Body of pancreas (tissue), 4 donors: ENCODE data around the gene COPB2.

Source experiments
- POLR2A ChIP-seq, 3 donors: fragments of 450-650 bp; IDR thresholded peaks; one replicate each; pipeline ENCODE4 v1.6.1; 2016; ENCODE audit warnings: antibody characterized with exemption in 3 of 3, mild to moderate bottlenecking in 2 of 3
- TF ChIP-seq, protein P1 (sequence below), 7 experiments: fragments of 450-650 bp in 4 of 7; fragments of 200-600 bp in 3 of 7; sonication (generic) in 3 of 7; IDR thresholded peaks; one replicate each; pipeline ENCODE4 v1.5.1; 2016 to 2019; ENCODE audit warnings: antibody characterized with exemption in 7 of 7

DNA sequence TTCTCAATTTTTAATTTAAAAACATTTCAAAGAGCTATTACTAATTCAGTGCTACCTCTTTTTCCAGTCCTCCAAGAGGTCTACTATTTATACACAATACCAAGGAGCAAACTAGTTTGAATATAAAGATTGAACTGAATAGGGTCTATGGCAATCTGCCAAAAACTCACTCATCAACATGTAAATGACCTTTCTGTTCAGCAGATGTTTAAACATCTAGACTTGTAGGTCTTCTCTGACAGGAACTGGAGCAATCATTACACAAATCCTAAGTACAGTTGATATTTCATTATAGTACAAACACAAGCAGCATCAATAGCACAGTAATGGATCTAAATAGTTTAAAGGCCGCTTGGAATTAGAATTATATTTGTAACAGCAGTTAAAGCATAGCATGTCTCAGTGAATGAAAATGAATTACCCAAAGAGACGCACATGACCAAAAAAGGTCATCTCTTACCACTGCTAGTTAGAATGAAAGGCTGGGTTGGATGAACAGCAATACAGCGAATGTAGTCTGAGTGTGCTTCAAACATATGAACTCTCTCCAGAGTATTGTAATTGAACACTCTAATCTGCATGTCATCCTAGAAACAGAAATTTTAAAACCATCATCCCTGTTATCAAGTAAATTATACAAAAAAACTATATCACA lies 10.7 kb downstream of the COPB2 start:
- TF ChIP-seq, protein P1, sequence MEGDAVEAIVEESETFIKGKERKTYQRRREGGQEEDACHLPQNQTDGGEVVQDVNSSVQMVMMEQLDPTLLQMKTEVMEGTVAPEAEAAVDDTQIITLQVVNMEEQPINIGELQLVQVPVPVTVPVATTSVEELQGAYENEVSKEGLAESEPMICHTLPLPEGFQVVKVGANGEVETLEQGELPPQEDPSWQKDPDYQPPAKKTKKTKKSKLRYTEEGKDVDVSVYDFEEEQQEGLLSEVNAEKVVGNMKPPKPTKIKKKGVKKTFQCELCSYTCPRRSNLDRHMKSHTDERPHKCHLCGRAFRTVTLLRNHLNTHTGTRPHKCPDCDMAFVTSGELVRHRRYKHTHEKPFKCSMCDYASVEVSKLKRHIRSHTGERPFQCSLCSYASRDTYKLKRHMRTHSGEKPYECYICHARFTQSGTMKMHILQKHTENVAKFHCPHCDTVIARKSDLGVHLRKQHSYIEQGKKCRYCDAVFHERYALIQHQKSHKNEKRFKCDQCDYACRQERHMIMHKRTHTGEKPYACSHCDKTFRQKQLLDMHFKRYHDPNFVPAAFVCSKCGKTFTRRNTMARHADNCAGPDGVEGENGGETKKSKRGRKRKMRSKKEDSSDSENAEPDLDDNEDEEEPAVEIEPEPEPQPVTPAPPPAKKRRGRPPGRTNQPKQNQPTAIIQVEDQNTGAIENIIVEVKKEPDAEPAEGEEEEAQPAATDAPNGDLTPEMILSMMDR (IDR thresholded peaks at IDR 0.05): no peak
- no peak for TF ChIP-seq POLR2A (IDR thresholded peaks at IDR 0.05)
